Epidermal melanocyte (primary cell): ENCODE measurements around the gene SLC16A10.
"Not testable (repeated sequence)": the region's sequence is repeated elsewhere in the genome, so short reads cannot be mapped to it uniquely, and the experiment has no call there.

Source experiments
- DNase-seq: peaks from one replicate; pipeline ENCODE4 v3.0.0; 2011; ENCODE audit warnings: low spot score; ENCODE audit not compliant: insufficient read length

SLC16A10 gene

DNA sequence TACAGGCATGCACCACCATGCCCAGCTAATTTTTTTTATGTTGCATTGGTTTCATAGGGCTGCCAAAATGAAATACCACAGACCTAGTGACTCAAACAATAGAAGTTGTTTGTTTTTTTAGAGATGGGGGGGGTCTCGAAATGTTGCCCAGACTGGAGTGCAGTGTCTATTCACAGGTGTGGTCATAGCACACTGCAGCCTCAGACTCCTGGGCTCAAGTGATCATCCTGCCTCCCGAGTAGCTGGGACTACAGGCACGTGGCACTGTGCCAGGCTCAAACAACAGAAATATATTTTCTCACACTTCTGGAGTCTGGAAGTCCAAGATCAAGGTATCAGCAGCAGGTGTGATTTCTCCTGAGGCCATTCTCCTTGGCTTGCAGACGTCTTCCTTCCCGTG is 6.6 kb upstream of the SLC16A10 start:
- no peak for DNase-seq

DNA sequence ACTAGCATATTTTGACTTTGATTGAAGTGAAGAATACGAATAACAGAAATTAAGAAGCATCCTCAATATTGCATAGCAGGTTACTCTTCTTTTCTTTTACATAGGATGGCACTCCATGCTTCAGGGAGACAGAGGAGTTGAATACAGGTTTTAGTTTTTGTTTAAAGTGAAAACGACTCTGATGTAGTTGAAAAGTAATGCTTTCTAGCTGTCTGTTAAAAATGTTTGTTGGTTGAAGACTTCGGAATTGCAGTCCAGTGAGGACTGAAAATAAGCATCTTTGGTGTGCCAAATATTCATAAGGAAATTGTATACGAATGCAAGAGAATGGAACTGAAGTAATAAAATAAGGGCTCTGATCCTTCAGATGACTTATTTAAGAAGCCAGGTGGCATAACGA is 618 bp upstream of the SLC16A10 start:
- DNase-seq = no peak

DNA sequence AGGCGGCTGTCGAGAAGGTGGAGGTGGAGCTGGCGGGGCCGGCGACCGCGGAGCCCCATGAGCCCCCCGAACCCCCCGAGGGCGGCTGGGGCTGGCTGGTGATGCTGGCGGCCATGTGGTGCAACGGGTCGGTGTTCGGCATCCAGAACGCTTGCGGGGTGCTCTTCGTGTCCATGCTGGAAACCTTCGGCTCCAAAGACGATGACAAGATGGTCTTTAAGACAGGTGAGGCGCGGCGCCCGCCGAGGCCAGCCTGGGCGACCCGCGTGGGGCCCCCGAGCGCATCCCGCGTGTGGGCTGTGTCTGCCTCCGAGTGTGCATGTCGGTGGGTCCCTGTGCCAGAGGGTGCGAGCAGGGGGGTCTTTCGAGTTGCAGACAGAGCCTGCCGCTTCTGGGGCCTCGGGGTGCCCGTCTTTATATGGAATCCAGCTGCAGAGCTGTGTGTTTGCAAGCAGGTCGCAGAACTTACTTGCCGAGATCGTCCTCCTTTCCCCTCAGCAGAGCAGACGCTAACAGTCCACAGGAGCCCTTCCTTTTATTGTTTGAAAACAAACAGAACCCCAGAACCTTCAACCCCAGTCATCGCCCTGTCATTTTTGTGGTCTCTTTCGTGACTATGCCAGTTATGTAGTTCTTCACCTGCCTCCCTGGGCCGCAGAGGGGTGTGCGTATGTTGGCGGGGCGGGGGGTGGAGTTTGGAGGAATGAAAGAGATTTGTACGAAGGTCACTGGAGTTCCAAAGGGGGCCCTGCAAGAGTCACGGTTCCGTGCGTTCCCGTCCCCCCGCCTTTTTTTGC is 766 bp downstream of the SLC16A10 start:
- no peak for DNase-seq

DNA sequence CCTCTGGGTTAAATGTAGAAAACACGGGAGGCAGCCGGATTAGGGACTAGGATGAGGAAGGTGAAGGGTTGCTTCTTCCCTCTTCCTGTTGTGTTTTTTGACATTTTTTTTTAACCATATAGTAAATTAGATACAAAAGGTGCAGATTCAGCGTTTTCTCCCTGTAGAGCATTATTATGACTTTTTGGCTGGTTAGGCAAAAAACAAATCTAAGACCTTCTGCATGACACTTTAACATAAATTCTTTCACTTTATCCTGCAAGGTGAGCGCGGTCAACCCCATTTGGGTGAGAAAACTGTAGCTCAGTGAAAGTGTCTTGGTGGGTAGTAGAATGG is 1.3 kb downstream of the SLC16A10 start:
- no peak for DNase-seq

DNA sequence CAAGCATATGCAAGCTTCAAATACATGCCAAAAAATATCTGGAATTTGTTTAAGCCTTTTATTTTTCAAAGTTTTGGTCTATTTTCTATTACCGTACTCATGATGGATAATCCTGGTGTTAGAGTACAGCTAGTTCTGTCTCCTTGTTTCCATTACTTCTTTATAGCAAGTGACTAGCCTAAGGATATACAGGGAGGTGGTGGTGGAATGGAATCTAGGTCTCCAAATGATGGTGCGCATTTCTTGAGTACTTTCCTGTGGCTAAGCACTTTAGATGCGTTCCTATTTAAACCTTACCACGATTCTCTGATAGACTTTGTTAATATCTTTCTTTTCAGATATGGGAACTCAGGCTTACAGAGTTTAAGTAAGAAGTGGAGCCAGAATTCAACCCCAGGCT is 3.5 kb downstream of the SLC16A10 start:
- DNase-seq = no peak

DNA sequence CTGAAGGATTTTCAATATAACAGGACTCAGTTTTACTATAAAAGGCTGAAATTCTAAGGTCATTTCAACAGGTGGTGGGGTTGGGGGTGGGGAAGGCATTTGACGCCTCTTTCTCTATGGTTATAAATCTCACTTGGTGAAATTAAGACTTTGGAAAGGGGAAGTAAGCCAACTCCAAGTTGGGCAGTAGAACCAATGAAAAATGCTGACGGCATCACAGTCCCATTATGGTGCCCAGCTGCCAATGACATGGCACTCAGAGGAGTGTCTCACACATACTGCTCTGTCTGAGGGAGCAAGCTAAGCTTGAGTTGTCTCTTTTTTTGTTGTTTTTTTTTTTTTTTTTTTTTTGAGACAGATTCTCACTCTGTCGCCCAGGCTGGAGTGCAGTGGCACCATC is 4.7 kb downstream of the SLC16A10 start:
- no peak for DNase-seq

DNA sequence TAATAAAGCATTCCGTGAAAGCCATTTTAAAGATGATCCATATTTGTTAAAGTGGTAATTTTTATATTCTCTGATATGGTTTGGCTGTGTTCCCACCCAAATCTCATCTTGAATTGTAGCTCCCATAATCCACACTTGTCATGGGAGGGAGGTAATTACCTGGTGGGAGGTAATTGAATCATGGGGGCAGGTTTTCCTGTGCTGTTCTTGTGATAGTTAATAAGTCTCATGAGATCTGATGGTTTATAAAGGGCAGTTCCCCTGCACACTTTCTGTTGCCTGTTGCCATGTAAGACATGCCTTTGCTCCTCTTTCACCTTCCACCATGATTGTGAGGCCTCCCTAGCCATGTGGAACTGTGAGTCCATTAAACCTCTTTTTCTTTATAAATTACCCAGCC is 8.2 kb downstream of the SLC16A10 start:
- DNase-seq = not testable (repeated sequence)

DNA sequence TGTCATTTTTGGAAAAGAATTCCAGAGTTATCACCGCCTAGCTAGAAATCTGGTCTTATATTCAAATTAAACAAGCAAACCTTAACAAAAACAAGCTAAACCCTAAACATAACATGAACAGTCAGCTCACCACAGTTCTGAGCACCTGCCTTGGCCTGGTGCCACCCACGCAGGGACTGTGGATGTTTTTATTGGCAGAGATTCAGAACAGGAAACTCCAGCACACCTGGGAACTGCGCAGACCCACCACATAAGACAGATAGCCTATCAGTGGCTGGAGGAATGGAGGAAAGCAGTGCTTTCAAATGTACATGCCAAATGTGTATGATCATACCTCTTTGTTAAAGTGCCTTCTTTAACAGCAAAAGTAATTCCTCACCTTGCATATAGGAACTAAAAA is 8.9 kb downstream of the SLC16A10 start:
- DNase-seq = no peak

DNA sequence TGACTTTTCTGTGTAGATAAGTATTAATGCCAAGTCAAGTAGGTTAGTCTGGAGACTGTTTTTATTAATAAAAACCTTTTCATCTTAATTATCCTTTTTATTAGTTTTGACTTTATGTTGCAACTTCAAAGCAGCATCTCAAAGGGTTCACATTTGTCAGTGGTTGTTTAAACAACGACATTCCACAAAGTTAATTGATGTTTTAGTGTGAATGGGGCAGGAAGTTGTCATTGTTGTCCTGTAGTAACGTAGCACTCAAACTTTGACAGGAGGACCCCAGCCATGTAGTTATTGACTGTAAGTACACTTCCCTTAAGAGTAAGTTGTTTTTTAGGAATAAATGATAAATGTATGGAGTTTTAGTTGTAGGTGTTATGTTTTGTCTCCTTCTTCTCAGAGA is 11.3 kb downstream of the SLC16A10 start:
- DNase-seq = no peak

DNA sequence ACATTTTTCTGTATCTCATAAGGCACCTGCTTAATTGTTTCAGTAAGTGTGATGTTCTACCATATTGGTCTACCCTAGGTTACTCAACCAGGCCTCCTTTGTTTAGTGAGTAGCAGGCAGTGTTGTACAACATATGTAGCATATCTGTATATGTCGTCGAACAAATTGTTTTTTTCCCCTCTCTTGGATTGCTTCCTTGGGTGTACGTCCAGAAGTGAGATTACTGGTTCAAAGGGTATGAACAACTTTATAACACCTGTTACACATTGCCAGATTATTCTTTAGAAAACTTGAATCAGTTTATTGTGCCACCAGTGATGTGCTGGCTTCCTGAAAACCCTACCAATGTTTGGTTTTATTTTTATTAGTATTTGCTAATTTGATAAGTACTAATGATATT is 14.7 kb downstream of the SLC16A10 start:
- DNase-seq = no peak

DNA sequence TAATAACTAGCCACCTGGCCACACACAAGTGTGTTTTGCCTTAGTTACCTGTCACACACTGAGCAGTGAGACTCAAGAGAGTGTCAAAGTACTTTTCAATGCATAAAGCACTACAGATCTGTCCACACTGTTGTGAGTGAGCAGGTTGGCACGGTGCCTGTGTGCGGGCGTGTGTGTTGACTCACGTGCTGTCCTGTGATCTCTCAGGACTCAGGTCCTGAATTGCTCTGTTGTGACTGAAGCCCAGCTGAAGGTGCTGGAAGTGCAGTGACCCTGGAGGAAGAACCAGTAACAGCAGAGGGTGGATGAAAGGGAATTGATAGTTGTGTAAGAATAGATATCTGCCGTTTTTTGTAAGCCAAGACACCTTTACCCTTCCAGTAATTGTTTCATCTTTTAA is 18.3 kb downstream of the SLC16A10 start:
- DNase-seq = no peak

DNA sequence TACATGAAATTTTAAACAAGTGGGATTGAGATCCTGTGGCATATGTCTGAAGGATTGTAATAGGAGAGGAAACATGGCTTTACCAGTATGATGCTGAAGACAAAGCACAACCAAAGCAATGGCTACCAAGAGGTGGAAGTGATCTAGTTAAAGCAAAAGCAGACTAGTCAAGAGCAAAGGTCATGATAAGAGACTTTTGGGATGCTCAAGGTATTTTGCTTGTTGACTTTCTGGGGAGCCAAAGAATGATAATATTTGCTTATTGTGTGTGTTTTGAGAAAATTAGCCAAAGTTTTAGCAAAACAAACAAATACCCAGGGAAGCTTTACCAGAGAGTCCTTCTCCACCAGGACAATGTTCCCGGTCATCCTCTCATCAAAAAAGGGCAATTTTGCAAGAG is 20.3 kb downstream of the SLC16A10 start:
- no peak for DNase-seq

DNA sequence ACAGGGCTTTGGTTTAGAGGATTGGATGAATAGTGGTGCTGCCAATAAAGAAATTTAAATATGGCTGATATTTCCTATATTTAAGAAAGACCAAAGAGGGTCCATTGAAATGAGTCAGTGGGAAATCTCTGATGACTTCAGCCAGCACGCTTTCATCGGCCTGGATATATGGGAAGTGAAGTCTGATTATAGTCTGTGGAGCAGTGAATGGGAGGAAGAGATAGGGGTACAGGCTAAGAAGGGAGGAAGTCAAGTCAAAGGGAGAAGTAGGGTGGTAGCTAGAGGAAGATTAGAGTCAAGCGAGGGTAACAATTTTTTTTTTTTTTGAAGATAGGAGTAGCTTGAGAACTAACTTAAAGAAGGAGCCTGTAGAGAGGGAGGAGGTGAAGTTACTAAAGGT is 22.7 kb downstream of the SLC16A10 start:
- DNase-seq = no peak

DNA sequence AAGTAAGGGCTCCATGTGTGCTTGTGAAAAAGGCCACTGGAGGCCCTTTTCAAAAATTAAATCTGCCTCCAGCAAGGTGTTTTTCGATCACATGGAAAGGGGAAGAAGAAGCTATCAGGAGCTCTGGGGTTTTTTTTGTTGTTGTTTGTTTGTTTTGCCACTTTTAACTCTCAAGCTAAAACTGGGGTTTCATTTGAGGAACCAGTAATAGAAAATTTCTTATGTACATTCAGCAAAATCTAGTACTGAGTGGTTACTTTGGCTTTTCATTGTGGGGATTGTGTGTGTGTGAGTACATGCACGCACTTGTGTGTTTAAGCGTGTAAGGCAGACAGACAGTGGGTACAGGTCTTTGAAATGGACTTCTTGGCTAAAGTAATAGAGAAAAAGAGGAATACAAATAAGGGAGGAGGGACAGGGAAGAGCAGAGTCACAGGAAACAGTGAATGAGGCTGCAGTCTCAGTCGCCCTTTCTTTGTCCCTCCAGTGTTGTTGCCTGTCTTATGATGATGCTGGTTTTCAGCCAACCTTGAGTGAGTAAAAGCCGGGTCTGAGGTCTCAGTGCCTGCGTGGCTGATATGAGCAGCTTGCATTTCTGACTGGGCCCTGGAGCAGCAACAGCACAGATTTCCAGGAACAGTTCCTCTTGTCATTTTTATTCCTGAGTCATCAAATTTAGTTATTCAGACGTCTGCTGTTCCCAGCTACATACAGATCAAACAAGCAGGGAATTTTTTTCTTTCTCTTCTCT is 26.2 kb downstream of the SLC16A10 start:
- peak; percentile 26 for DNase-seq

DNA sequence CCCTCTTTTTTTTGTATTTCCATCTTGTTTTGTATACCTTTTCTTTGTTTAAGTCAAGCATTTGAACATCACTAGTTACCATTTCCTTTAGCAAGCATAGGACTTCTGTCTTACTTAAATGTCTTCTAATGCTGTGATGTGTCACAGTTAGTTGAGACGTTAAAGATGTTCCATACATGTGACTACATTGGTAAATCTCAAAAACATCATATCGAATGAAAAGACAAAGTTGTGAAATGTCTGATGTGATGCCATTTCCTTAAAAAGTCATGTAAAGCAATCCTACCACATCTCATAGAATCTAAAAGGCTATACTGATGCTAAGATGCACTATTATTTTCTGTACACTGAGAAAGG is 26.8 kb downstream of the SLC16A10 start:
- DNase-seq = no peak

DNA sequence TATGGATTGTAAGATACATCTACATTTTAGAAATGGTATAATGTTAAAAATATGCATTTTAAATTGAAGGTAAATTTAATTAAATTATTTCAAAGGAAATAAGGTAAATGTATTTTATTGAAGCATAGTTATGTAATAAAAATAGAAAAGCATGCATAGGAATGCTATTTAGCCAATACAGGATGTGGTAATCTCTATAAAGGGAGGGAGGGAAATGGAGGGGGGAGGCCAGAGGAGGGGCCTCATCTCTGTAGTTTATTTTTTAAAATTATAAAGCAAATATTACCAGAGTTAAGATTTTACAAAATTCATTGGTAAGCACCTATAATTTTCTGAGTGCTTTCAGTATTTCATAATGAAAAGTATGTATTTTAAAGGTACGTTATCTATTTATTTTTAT is 27.2 kb downstream of the SLC16A10 start:
- no peak for DNase-seq

DNA sequence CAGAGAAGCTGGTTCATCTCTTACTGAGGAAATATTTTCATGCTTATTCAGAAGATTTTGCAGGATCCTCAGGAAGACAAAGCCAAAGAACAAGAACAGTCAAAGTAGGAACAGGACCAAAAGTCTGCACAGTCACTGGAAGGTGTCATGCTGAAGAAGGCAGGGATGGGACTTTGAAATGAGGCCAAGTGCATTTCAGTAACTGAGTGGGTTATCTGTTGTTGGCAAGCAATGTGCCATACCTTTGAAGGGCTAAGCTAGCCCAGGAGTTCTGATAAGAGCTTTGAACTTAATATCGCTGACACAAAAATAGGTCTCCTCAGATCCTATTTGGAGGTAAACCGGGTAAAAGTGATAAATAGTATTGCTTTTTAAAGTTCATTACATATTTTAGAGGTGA is 31.5 kb downstream of the SLC16A10 start:
- DNase-seq = no peak

DNA sequence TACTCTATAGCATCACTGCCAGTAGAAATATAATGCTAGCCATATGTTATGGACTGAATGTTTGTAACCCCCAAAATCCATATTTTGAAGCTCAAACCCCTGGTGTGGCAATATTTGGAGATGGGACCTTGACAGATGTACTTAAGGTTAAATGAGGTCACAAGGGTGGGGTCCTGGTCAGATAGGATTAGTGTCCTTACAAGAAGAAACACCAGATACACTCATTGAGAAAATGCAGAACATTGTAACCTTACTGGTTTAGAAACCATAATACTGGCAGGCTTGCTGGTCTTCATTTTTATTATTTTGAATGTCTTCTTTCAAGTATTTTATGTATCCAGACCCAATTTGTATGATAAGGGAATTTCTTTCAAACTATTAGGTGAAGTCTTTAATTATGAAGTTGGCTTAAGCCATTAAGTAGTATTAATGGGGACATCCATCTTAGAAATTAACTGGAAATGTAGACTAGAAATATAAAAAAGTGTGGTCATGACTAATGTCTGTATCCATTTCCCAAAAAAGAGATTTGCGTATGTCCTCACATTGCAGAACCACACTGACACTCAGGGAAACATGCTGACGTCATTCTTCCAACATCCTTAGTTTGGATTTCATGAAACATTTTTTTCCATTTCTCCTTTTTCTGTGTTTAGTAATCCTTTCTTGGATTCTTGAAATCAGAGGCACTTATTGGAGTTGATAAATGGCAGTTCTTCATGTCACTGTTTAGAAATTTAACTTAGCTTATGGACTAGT is 32.4 kb downstream of the SLC16A10 start:
- no peak for DNase-seq

DNA sequence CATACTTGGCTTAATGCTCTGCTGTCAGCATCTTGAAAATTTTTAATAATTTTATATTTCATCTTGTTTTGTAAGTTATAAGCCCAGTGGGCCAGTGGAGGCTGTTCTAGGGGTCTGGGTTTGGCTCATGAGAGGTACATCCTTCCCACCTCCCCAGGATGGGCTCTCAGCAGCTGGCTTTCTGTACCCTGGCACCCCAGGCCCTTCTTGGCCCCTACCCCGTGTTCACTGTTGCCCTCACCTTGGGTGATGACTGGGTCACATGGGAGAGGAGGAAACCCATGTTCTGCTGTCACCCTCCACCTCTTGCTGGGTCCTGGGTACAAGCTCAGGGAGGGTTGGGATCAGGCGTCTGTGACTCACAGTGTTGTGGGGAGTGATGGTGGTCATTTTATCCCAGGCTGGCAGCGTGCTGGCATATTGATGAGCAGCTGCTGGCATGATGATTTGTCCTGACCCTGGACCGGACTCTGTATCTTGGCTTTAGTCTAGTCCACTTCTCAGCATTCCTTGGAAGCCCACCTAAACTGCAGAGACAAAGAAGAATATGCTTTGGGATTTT is 34.6 kb downstream of the SLC16A10 start:
- no peak for DNase-seq

DNA sequence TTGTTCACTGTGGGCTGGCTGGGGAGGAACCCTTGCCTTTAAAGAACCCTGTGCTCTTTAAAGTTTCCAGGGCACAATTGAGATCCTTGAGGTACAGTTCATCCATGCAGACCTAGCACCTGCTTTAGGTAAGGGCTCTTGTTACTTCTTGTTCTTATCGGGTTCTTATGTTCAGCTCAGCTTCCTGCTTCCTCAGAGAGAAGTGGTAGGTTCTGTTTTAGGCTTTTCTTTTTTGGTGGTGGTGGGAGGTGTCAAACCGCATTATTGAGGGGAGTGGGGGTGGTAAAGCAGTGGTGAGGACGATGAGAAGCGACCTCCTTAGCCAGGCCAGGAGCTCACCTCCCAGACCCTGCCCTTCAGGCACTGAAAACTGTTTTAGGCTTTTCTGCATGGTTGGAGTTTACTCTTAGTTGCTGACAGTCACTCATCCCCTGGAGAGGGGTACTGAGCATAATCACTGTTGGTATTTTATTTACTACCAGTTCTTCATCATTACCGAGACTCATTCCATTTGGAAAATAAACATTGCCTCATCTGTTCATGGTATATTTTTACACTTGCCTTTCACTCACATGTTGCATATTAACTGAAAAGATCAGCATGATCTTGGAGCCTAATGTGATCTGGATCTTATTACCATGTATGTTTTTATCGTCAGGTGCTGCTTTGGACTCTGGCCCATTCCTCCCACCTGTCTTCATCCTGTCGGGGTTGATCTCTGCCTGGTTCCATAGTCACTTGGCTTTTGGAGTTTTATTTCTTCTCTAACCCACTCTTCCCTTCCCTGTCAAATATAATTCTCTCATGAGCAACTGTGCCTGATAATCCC is 35.4 kb downstream of the SLC16A10 start:
- DNase-seq = no peak

DNA sequence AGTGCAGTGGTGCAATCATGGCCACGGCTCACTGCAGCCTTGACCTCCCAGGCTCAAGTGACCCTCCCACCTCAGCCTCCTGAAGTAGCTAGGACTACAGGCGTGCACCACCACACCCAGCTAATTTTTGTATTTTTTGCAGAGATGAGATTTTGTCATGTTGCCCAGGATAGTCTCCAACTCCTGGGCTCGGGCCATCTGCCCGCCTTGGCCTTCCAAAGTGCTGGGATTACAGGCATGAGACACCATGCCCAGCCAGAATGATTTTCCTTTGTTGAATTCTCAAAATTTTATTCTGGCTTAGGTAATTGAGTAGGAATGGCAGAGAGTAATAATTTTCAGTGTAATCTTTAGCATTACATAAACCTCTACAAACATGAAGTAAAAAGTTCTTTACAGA is 37.1 kb downstream of the SLC16A10 start:
- no peak for DNase-seq
